Keratinocyte (primary cell): ENCODE measurements around the gene ALG12. TPM values are rescaled to one million over a fixed set of nuclear protein-coding genes. Genes with fewer than 3 reads are reported as not detected.

Source experiments
- DNase-seq: peaks from one replicate; pipeline ENCODE4 v3.0.0-alpha.2; 2011; ENCODE audit warnings: low read depth, missing footprints, low spot score
- FAIRE-seq: peaks from 2 replicates; lab custom pipeline; 2011; peaks lifted over from hg19 to GRCh38; lab: Jason Lieb, UNC
- H2AFZ ChIP-seq: 2 replicates; pipeline ENCODE4 v1.6.0; 2012; ENCODE audit warnings: low read length, control low read depth, inconsistent platforms; ENCODE audit not compliant: control insufficient read depth
- H3K27ac ChIP-seq: 2 replicates; pipeline ENCODE4 v1.5.1; 2011; ENCODE audit warnings: low read length; ENCODE audit not compliant: control insufficient read depth, insufficient read depth
- H3K27me3 ChIP-seq: 3 replicates; pipeline ENCODE4 v1.6.0; 2011; ENCODE audit warnings: low read length; ENCODE audit not compliant: control insufficient read depth, insufficient read depth; ENCODE audit errors: extremely low read depth
- H3K36me3 ChIP-seq, 2 experiments: 2 replicates in 1 of 2; 3 replicates in 1 of 2; pipeline ENCODE4 v1.5.1; 2011; ENCODE audit warnings: low read length in 2 of 2, mild to moderate bottlenecking in 1 of 2; ENCODE audit not compliant: control insufficient read depth in 2 of 2, insufficient read depth in 2 of 2; ENCODE audit errors: extremely low read depth in 1 of 2
- H3K4me1 ChIP-seq: 3 replicates; pipeline ENCODE4 v1.5.1; 2011; ENCODE audit warnings: low read length; ENCODE audit not compliant: control insufficient read depth, insufficient read depth; ENCODE audit errors: extremely low read depth
- H3K4me2 ChIP-seq: 3 replicates; pipeline ENCODE4 v1.6.0; 2011; ENCODE audit warnings: low read depth, low read length; ENCODE audit not compliant: control insufficient read depth, insufficient read depth; ENCODE audit errors: extremely low read depth
- H3K4me3 ChIP-seq, 3 experiments: fragments of 200-600 bp in 1 of 3; sonication (generic) in 1 of 3; 2 replicates in 2 of 3; 3 replicates in 1 of 3; pipeline ENCODE4 v1.5.1; 2011 to 2016; ENCODE audit warnings: low read length in 3 of 3, mild to moderate bottlenecking in 3 of 3, control low read depth in 2 of 3, inconsistent platforms in 1 of 3, low read depth in 1 of 3, mixed read lengths in 1 of 3, mixed run types in 1 of 3, moderate library complexity in 1 of 3; ENCODE audit not compliant: control insufficient read depth in 2 of 3, insufficient read depth in 2 of 3; ENCODE audit errors: extremely low read depth in 1 of 3
- H3K79me2 ChIP-seq: 2 replicates; pipeline ENCODE4 v1.6.0; 2012; ENCODE audit warnings: low read length; ENCODE audit not compliant: control insufficient read depth, insufficient read depth
- H3K9ac ChIP-seq: 3 replicates; pipeline ENCODE4 v1.6.0; 2011; ENCODE audit warnings: low read length; ENCODE audit not compliant: control insufficient read depth, insufficient read depth; ENCODE audit errors: extremely low read depth
- H3K9me1 ChIP-seq: 3 replicates; pipeline ENCODE4 v1.6.0; 2011; ENCODE audit warnings: low read length; ENCODE audit not compliant: control insufficient read depth, insufficient read depth; ENCODE audit errors: extremely low read depth
- H3K9me3 ChIP-seq: 2 replicates; pipeline ENCODE4 v1.5.1; 2012; ENCODE audit warnings: low read depth, low read length; ENCODE audit not compliant: control insufficient read depth
- H4K20me1 ChIP-seq: 3 replicates; pipeline ENCODE4 v1.6.0; 2011; ENCODE audit warnings: low read length; ENCODE audit not compliant: control insufficient read depth, insufficient read depth; ENCODE audit errors: extremely low read depth
- CTCF ChIP-seq, 3 experiments: IDR thresholded peaks in 1 of 3; conservative IDR thresholded peaks in 1 of 3; optimal IDR thresholded peaks in 1 of 3; 2 replicates in 2 of 3; 3 replicates in 1 of 3; pipeline versions ENCODE3 to v1.5.1; 2011; ENCODE audit warnings: low read length in 3 of 3, mild to moderate bottlenecking in 3 of 3, moderate library complexity in 2 of 3, control low read depth in 1 of 3, inconsistent platforms in 1 of 3; ENCODE audit not compliant: insufficient read depth in 2 of 3; ENCODE audit errors: extremely low read depth in 1 of 3
- EZH2 ChIP-seq: IDR thresholded peaks from one replicate; pipeline ENCODE4 v1.6.1; 2012; ENCODE audit warnings: inconsistent platforms, mild to moderate bottlenecking, low read length, moderate library complexity
- dilution Hi-C: fragments of 300-500 bp; cut with MboI; formaldehyde crosslinking; loops from one replicate; pipeline ENCODE4 v1.7.0; 2020; ENCODE audit warnings: low sequenced_read_pairs; ENCODE audit not compliant: extremely low pct_ligation_motif_present
- polyA plus RNA-seq, 5 experiments: library from polyadenylated mRNA; depleted of rRNA in 3 of 5; stranded (reverse) in 3 of 5; stranded (forward) in 1 of 5; unstranded in 1 of 5; fragments of >200 nt; gene quantifications; 1 replicate in 1 of 5; 2 replicates in 3 of 5; 3 replicates in 1 of 5; pipeline versions ENCODE4 v1.2.1 to v1.2.3, GENCODE V29; 2011 to 2012; ENCODE audit warnings: missing spikeins in 2 of 5, low read depth in 1 of 5, low replicate concordance in 1 of 5

Gene ALG12
- polyA plus RNA-seq, 1 donor (not counting 4 experiments of a cell fraction or from before 2014, with no cell fraction given): 6.3 TPM

DNA sequence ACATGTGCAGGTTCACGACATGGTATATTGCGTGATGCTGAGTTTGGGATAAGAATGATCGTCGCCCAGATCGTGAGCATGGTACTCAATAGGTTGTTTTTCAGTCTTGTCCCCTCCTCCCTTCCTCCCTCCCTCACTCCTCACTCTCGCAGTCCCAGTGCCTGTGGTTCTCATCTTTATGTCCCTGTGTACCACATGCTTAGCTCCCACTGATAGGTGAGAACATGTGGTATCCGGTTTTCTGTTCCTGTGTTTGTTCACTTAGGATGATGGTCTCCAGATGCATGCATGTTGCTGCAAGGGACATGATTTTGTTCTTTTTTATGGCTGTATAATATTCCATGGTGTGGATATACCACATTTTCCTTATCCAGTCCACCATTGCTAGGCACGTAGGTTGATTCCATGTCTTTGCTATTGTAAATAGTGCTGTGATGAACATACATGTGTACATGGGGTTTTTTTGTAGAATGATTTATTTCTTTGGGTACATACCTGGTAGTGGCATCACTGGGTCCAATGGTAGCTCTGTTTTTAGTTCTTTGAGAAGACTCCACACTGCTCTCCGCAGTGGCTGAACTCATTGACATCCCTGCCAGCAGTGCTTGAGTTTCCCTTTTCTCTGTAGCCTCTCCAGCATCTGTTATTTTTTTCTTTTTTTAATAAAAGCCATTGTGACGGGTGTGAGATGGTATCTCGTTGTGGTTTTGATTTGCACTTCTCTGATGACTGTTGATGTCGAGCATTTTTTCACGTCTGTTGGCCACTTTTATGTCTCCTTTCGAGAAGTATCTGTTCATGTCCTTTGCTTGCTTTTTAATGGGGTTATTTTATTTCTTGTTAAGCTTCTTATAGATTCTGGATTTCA is 48.2 kb downstream of the ALG12 start:
- Histone ChIP-seq H3K79me2 (peaks cover 96% of the 10 kb centered on the region), H4K20me1 (peaks cover 14% of the 10 kb centered on the region)

DNA sequence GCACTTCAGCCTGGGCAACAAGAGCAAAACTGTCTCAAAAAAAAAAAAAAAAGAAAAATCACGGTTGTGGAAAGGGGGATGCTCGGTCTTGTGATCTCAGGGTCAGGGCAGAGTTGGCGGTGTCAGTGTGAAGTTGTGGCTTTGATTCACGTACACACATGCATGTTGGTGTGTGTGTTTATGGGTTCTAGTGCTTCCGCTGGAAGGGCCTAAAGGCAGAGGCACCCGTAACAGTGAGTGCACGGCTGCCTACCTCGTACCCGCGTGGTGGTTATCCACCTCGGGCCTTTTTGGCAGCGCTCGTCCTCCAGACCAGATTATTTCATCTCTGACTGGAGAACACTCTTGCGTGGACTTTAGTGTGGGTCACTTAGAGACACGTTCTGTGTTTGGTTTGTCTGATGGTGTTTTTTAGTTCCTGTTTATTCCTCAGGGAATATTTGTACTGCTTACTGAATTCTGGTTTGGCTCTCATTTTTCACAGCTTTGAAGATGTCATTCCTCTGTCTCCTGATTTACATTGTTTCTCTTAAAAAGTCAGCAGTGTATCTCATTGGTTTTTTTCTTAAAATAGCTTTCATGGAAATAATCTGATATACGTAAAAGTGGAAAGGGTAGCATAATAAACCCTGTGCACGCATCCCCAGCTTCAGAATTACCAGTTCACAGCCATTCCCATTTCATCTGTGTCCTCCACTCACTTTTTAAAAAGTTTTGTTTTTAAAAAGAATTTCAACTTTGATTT is 49.0 kb downstream of the ALG12 start:
- Histone ChIP-seq H3K4me3 (no peak overlapping the region), H4K20me1 (peaks cover 14% of the 10 kb centered on the region), H3K9me1 (no peaks in the 10 kb centered on the region), H3K4me2 (no peak overlapping the region), H3K9me3 (peaks cover 7% of the 10 kb centered on the region), H2AFZ (no peak overlapping the region), H3K4me1 (no peaks in the 10 kb centered on the region), H3K27ac (no peak overlapping the region), H3K79me2 (peaks cover 96% of the 10 kb centered on the region), H3K36me3 (peaks cover 4% of the 10 kb centered on the region in 2 experiments), H3K9ac (no peak overlapping the region), H3K27me3 (no peaks in the 10 kb centered on the region)
- TF ChIP-seq EZH2: no peak
- no peak for TF ChIP-seq CTCF (optimal IDR thresholded peaks at IDR 0.05 in 1 of 3, IDR thresholded peaks at IDR 0.05 in 1 of 3, conservative IDR thresholded peaks at IDR 0.05 in 1 of 3; ENCODE audit: extremely low read depth in 1 of 3, insufficient read depth in 2 of 3, low read length in 3 of 3)
- DNase-seq: no peak
- dilution Hi-C loops: no loop called here
- FAIRE-seq: no peak

More for the DNA sequence above, 48.2 kb downstream of the ALG12 start:
- H3K4me2 ChIP-seq: no peak overlapping the region
- H3K4me3 ChIP-seq: no peak overlapping the region
- no peaks in the 10 kb centered on the region for H3K27me3 ChIP-seq
- no peak overlapping the region for H3K27ac ChIP-seq
- H3K4me1 ChIP-seq: no peaks in the 10 kb centered on the region
- H3K36me3 ChIP-seq: peaks cover 4% of the 10 kb centered on the region in 2 experiments
- dilution Hi-C loops: no loop called here
- H3K9me3 ChIP-seq: peaks cover 5% of the 10 kb centered on the region
- H3K9me1 ChIP-seq: no peaks in the 10 kb centered on the region
- no peak for FAIRE-seq
- no peak for TF ChIP-seq CTCF (optimal IDR thresholded peaks at IDR 0.05 in 1 of 3, IDR thresholded peaks at IDR 0.05 in 1 of 3, conservative IDR thresholded peaks at IDR 0.05 in 1 of 3; ENCODE audit: extremely low read depth in 1 of 3, insufficient read depth in 2 of 3, low read length in 3 of 3)
- TF ChIP-seq EZH2: no peak
- no peak for DNase-seq
- no peak overlapping the region for H3K9ac ChIP-seq
- H2AFZ ChIP-seq: no peak overlapping the region
